GM19467 (cell line): ENCODE measurements around the gene CADPS.

ENCODE experiments used
- ATAC-seq: cut with Tn5 transposase; IDR thresholded peaks from one replicate; pipeline ENCODE4 v1.9.1; 2021; ENCODE audit warnings: mild to moderate bottlenecking, moderate library complexity; ENCODE audit not compliant: unreplicated experiment

Gene CADPS

GRCh38 chr3:62366126-62366484 lies 509.1 kb downstream of the CADPS start:
- no peak for ATAC-seq

DNA sequence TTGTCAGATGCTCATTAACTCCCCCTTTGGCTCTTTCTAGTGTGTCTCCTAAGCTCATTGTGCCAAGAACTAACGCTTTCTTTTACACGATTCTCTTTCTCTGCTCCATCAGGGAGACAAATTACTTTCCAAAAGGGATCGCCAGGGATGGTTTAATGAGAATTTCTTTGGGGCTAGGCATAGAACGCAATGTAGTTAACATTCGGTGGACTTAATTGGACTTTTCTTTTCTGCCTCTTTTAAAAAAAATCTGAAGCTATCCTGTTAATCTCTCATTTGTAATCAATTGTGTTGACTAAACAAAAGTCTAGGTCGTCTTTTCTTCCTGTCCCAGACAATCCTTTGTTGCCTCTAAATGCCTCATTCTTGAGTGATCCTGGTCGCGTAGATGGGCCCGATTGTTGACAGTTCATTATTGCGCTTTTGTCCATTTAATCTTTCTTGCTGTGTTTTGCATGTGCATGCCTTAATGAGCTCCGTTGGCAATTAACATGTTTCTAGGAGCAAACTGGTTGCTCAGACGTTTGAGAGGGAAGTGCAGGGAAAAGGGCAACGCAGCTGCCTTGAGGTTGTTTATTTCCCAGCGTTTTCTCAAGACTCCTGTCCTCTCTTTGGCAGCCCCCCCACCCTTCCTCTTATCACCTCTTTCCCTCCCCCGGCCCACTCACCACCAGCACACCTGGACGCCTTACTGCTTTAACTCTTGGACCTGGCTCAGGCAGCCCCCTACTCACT lies 509.7 kb downstream of the CADPS start:
- no peak for ATAC-seq

GRCh38 chr3:62364191-62364590 lies 511.0 kb downstream of the CADPS start:
- ATAC-seq: no peak

GRCh38 chr3:62363275-62363674 lies 511.9 kb downstream of the CADPS start:
- ATAC-seq: no peak

DNA sequence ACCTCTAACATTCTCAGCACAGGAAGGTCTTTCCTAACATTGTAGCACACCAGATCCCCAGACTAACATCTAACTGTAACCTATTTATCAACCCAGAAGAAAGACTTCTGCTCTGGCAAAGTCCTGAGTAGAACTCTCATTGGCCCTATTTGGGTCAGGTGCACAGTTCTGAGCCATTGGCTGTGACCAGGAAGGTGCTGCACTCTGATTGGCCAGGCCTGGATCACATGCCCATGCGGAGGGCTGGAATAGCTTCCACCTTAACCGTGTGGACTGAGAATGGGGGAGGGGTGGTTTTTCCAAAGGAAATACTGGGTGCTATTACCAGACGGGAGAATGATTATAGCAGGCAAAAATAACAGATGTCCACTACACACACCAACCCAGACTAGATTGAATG lies 513.4 kb downstream of the CADPS start:
- peak; percentile 20 for ATAC-seq

GRCh38 chr3:62361261-62361660 lies 514.0 kb downstream of the CADPS start:
- peak; percentile 98 for ATAC-seq

- ATAC-seq: no peak
These were observed 515.7 kb downstream of the CADPS start for GRCh38 chr3:62359531-62359930.

DNA sequence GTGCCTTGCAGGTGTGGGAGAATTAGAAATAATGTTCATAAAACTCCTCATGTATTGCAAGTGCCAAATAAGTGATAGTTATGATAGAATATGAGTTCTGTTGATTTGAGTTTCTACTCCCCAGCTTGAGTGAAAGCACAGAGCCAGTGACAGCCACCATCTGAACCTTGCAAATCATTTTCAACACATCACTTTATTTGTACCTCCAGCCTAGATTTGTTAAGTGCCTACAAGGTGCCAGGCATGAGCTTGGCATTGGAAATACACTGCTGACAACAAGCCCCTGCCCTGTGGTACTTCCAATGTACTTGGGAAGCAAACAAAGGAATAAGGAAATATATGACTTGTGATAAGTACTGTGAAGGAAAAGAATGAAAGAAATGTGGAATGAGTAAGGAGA lies 518.9 kb downstream of the CADPS start:
- no peak for ATAC-seq

GRCh38 chr3:62355703-62356102 lies 519.5 kb downstream of the CADPS start:
- ATAC-seq: no peak
